ENCODE data around the gene ABHD11.

DNA sequence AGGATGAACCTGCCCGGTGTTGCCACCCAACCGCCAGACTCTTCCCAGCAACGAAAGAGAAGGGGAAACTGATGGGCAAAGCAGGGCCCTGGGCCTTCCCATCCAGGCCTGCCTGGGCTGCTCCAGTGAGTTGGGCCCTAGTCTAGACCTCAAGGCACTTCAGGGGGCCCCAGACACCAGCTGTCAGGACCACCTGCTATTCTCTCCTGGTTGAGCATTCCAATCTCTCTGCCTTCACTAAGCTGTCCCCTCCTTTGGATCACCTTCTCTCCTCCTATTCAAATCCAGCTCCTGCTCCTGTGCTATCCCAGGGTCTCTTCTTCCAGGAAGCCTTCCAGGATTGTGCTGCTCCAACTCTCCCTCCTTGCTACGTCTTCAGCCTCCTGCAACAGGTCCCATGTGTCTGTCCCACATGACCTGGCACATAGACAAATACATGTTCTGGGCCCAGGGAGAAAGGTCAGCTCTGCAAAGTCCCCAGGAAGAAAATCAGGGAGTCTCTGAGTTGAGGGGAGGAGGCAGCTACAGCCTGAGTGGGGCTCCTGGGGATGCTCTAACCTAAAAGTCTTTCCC is 22.2 kb downstream of the ABHD11 start:
- TF ChIP-seq CTCF (IDR thresholded peaks at IDR 0.05; ENCODE audit: low read depth, low read length) (no peak), EZH2phosphoT487 (IDR thresholded peaks at IDR 0.05; ENCODE audit: low read depth) (no peak)
